HTR-8/SVneo (cell line): ENCODE measurements around the gene UCK2.
A peak's percentile ranks its signal among the peaks of the same experiment; 100 is the strongest.

Experiments used
- DNase-seq: peaks from one replicate; pipeline ENCODE4 v3.0.0; 2011; ENCODE audit warnings: low spot score, mixed read lengths; ENCODE audit not compliant: insufficient read length
- FAIRE-seq: peaks from 2 replicates; lab custom pipeline; 2011; peaks lifted over from hg19 to GRCh38; lab: Jason Lieb, UNC

Gene UCK2

GRCh38 chr1:165853528-165854075 is 26.2 kb downstream of the UCK2 start:
- no peak for FAIRE-seq
- no peak for DNase-seq

- DNase-seq: peak; percentile 52
- peak; percentile 4 for FAIRE-seq
These were observed 26.9 kb downstream of the UCK2 start for GRCh38 chr1:165854101-165854845.

- FAIRE-seq: no peak
These were observed 27.8 kb downstream of the UCK2 start for GRCh38 chr1:165855010-165855838.

GRCh38 chr1:165856021-165856420 is 28.6 kb downstream of the UCK2 start:
- DNase-seq (no peak), FAIRE-seq (no peak)

More at GRCh38 chr1:165855010-165855838, 27.8 kb downstream of the UCK2 start:
- DNase-seq: no peak

- FAIRE-seq (no peak), DNase-seq (no peak)
These were observed 29.2 kb downstream of the UCK2 start for GRCh38 chr1:165856606-165857005.

- FAIRE-seq (no peak), DNase-seq (no peak)
These were observed 29.8 kb downstream of the UCK2 start for GRCh38 chr1:165857046-165857801.

GRCh38 chr1:165858364-165858823 is 31.0 kb downstream of the UCK2 start:
- DNase-seq (no peak), FAIRE-seq (no peak)

GRCh38 chr1:165858967-165859845 is 31.8 kb downstream of the UCK2 start:
- FAIRE-seq (no peak), DNase-seq (no peak)

GRCh38 chr1:165860065-165860464 is 32.7 kb downstream of the UCK2 start:
- DNase-seq (no peak), FAIRE-seq (no peak)

- DNase-seq (no peak), FAIRE-seq (no peak)
These were observed 34.5 kb downstream of the UCK2 start for GRCh38 chr1:165861911-165862310.

GRCh38 chr1:165862448-165862847 is 35.0 kb downstream of the UCK2 start:
- DNase-seq (no peak), FAIRE-seq (no peak)

GRCh38 chr1:165863346-165863745 is 35.9 kb downstream of the UCK2 start:
- FAIRE-seq (no peak), DNase-seq (no peak)

- no peak for DNase-seq
- no peak for FAIRE-seq
These were observed 38.4 kb downstream of the UCK2 start for GRCh38 chr1:165865633-165866340.

- FAIRE-seq (no peak), DNase-seq (no peak)
These were observed 41.9 kb downstream of the UCK2 start for GRCh38 chr1:165869343-165869742.

- FAIRE-seq (no peak), DNase-seq (peak; percentile 31)
These were observed 44.1 kb downstream of the UCK2 start for GRCh38 chr1:165871311-165872067.

- FAIRE-seq (no peak), DNase-seq (no peak)
These were observed 46.1 kb downstream of the UCK2 start for GRCh38 chr1:165873481-165873880.

GRCh38 chr1:165874643-165875042 is 47.2 kb downstream of the UCK2 start:
- DNase-seq (no peak), FAIRE-seq (no peak)

- DNase-seq: no peak
- FAIRE-seq: no peak
These were observed 47.8 kb downstream of the UCK2 start for GRCh38 chr1:165875171-165875570.
